A549 treated with DMSO at 1 μM for 4 hours (cell line): ENCODE data around the gene PLEK. TPM values are rescaled to one million over a fixed set of nuclear protein-coding genes. Genes with fewer than 3 reads are reported as not detected.

Source experiments
- total RNA-seq: library from RNA; stranded (reverse); fragments of 200-300 nt; extraction: Qiagen RNA extraction; gene quantifications from 5 replicates; pipeline ENCODE4 v1.2.3, GENCODE V29; 2022; ENCODE audit warnings: low read depth

Gene PLEK, protein sequence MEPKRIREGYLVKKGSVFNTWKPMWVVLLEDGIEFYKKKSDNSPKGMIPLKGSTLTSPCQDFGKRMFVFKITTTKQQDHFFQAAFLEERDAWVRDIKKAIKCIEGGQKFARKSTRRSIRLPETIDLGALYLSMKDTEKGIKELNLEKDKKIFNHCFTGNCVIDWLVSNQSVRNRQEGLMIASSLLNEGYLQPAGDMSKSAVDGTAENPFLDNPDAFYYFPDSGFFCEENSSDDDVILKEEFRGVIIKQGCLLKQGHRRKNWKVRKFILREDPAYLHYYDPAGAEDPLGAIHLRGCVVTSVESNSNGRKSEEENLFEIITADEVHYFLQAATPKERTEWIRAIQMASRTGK
- total RNA-seq = not detected in 5 replicates

DNA sequence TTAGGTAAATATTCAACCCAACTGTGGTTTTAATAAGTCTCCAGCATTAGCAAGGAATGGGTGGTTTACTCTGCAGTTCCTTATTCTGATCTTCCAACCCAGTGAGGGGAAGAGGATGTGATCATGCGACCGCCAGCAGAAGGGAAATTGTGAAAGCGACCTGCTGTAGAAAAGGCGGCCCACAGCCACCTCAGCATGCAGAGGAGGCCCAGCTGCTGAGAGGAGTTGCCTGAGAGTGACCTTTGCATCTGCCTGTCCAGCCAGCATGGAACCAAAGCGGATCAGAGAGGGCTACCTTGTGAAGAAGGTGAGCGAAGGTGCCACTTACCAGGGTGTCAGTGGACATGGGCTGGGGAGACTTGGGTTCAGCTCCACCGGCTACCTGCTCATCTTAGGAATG is at the start of gene PLEK:
Gene PLEK (plus strand): TSS at position 196 of the 400 bp plus-strand sequence. CDS start 70 bp downstream, at position 266.

DNA sequence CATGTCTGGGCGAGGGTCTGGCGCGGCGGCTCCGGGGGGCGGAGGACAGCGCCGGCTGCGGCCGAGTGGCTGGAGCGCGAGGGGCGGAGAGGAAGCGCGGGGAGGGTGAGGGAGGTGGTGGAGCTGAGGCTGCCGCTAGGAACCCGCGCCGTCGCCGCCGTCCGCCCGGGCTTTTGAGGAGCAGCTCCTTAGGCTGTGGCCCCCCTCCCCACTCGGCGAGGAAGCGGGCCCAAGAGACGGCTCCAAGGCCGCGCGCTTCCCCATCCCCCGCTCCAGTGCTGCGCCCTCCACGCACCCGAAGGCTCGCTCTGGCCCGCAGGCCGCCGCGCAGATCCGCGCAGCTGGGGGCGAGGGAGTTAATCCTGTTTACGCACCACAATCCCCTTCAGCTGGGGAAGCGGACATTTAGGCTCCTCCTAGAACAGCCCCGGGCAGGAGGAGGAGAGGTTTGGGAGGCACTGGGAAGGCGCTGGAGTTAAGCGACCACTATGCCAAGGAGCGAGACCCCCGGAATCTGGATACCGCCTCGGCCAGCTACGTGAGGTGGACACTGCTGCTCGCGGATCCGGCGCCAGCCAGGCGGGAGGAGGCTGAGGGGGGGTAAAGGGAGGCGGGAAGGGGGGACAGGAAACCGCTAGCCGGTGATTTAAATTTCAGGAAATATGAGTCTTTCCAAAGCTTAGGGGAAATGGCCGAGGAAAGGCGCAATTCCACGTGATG is 45.5 kb upstream of the PLEK start, which contains the start of gene CNRIP1:
Gene CNRIP1 (minus strand): TSS at position 552 of the 720 bp plus-strand sequence. CDS start 549 bp downstream, at position 3.

Other genes with a start within 250 kb of the PLEK start
- gene PNO1, start 207.4 kb upstream of the PLEK start, total RNA-seq = 53.9 to 60.6 TPM (median 59.6 TPM) in 5 replicates
- gene PPP3R1, start 112.8 kb upstream of the PLEK start, total RNA-seq = 63.2 to 84.8 TPM (median 75.7 TPM) in 5 replicates
- gene CNRIP1, start 45.3 kb upstream of the PLEK start, total RNA-seq = 2.2 to 2.9 TPM (median 2.3 TPM) in 5 replicates
- gene FBXO48, start 102.0 kb downstream of the PLEK start, total RNA-seq = 0.49 to 0.81 TPM (median 0.71 TPM) in 5 replicates
- gene APLF, start 102.3 kb downstream of the PLEK start, total RNA-seq = 0.68 to 1.0 TPM (median 0.79 TPM) in 5 replicates